ENCODE data around the gene DDX49.

DNA sequence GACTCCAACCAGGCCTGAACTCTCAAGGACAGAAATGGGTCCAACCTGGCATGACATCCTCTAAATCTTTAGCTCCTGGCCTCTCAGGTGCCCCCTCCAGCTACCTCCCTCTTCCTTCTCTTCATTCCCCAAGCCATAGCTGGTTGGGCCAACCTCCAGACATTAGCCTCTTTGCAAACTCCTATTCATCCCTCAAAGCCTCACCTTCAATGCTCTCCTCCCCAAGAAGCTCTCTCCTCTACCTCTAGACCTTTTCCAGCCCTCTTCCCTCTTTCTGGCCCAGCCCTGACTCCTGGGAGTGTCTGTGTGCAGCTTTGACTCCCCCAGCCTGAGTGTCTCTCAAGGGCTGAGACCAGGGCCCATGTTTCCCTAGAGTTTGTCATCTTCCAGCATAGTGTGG lies 26.8 kb downstream of the DDX49 start:
- TF ChIP-seq EZH2 (IDR thresholded peaks at IDR 0.05; ENCODE audit: insufficient read depth, poor library complexity, severe bottlenecking) (no peak), EZH2phosphoT487 (IDR thresholded peaks at IDR 0.05; ENCODE audit: insufficient read depth, low read depth) (no peak)

Data from GM23248 (cell line).